GM23338 (cell line): Measurements from ENCODE around the gene OAS1. TPM values are rescaled to one million over a fixed set of nuclear protein-coding genes. Genes with fewer than 3 reads are reported as not detected.

Experiments
- ATAC-seq: fragments of 200-7000 bp; cut with Tn5 transposase; 3 replicates; pipeline ENCODE4 v1.9.1; 2020
- DNase-seq: peaks from one replicate; pipeline ENCODE4 v3.0.0-alpha.2; 2015; ENCODE audit warnings: low spot score
- H2AFZ ChIP-seq: fragments of 200-600 bp; sonication (generic); 2 replicates; pipeline ENCODE4 v1.8.0; 2016; ENCODE audit warnings: antibody characterized with exemption, mild to moderate bottlenecking, moderate library complexity
- H3F3A ChIP-seq: fragments of 200-600 bp; sonication (generic); replicated peaks from 2 replicates; pipeline ENCODE4 v1.8.0; 2017; ENCODE audit warnings: antibody characterized with exemption, mixed run types, low read depth
- H3K27ac ChIP-seq: fragments of 200-600 bp; sonication (generic); 2 replicates; pipeline ENCODE4 v1.6.1; 2016; ENCODE audit warnings: low read depth
- H3K27me3 ChIP-seq: fragments of 200-600 bp; sonication (generic); 2 replicates; pipeline ENCODE4 v1.8.0; 2016; ENCODE audit warnings: mild to moderate bottlenecking, mixed run types, moderate library complexity; ENCODE audit not compliant: insufficient read depth
- H3K36me3 ChIP-seq: fragments of 200-600 bp; sonication (generic); 2 replicates; pipeline ENCODE4 v1.8.0; 2016; ENCODE audit warnings: mild to moderate bottlenecking; ENCODE audit not compliant: insufficient read depth
- H3K4me1 ChIP-seq: fragments of 200-600 bp; sonication (generic); 2 replicates; pipeline ENCODE4 v1.8.0; 2016; ENCODE audit warnings: mild to moderate bottlenecking, moderate library complexity; ENCODE audit not compliant: insufficient read depth
- H3K4me2 ChIP-seq: fragments of 200-600 bp; sonication (generic); 2 replicates; pipeline ENCODE4 v1.7.1; 2017; ENCODE audit warnings: mixed run types
- H3K4me3 ChIP-seq: fragments of 200-600 bp; sonication (generic); 2 replicates; pipeline ENCODE4 v1.6.1; 2016; ENCODE audit warnings: mixed run types
- H3K79me2 ChIP-seq: fragments of 200-600 bp; sonication (generic); replicated peaks from 2 replicates; pipeline ENCODE4 v1.8.0; 2017; ENCODE audit warnings: mild to moderate bottlenecking; ENCODE audit not compliant: insufficient read depth
- H3K9me2 ChIP-seq: fragments of 200-600 bp; sonication (generic); 2 replicates; pipeline ENCODE4 v1.8.0; 2017; ENCODE audit not compliant: insufficient read depth
- H4K20me1 ChIP-seq: fragments of 200-600 bp; sonication (generic); replicated peaks from 2 replicates; pipeline ENCODE4 v1.8.0; 2017; ENCODE audit warnings: mild to moderate bottlenecking; ENCODE audit not compliant: insufficient read depth
- H3K27ac Mint-ChIP-seq: 2 replicates; pipeline ENCODE4 v1.8.0; 2020; ENCODE audit warnings: inconsistent platforms, mild to moderate bottlenecking, moderate library complexity, mixed read lengths
- H3K27me3 Mint-ChIP-seq: 3 replicates; pipeline ENCODE4 v1.8.0; 2022; ENCODE audit warnings: low read depth, mild to moderate bottlenecking, moderate library complexity, mixed read lengths, inconsistent platforms; ENCODE audit not compliant: insufficient read depth, poor library complexity
- H3K36me3 Mint-ChIP-seq: 3 replicates; pipeline ENCODE4 v1.8.0; 2021; ENCODE audit warnings: low read depth, mild to moderate bottlenecking, inconsistent platforms, moderate library complexity, mixed read lengths
- H3K4me1 Mint-ChIP-seq: 3 replicates; pipeline ENCODE4 v1.8.0; 2020; ENCODE audit warnings: mild to moderate bottlenecking, inconsistent platforms, mixed read lengths
- H3K4me3 Mint-ChIP-seq: 3 replicates; pipeline ENCODE4 v1.8.0; 2021; ENCODE audit warnings: moderate library complexity, mild to moderate bottlenecking, inconsistent platforms, mixed read lengths
- H3K9me3 Mint-ChIP-seq: 3 replicates; pipeline ENCODE4 v1.8.0; 2020; ENCODE audit warnings: moderate library complexity, mild to moderate bottlenecking, inconsistent platforms, mixed read lengths
- CREB1 ChIP-seq: fragments of 250-450 bp; sonication (Bioruptor Pico); IDR thresholded peaks from 2 replicates; pipeline ENCODE4 v1.5.0; 2020; ENCODE audit warnings: low read depth, mild to moderate bottlenecking, moderate library complexity
- EZH2phosphoT487 ChIP-seq: fragments of 200-600 bp; sonication (generic); IDR thresholded peaks from one replicate; pipeline ENCODE4 v1.8.1; 2018; ENCODE audit warnings: antibody characterized with exemption; ENCODE audit not compliant: unreplicated experiment
- JUNB ChIP-seq: IDR thresholded peaks from one replicate; pipeline ENCODE4 v1.6.1; 2016; ENCODE audit warnings: antibody characterized with exemption; ENCODE audit not compliant: unreplicated experiment
- REST ChIP-seq: IDR thresholded peaks from one replicate; pipeline ENCODE4 v1.6.1; 2018; ENCODE audit warnings: antibody characterized with exemption; ENCODE audit not compliant: unreplicated experiment
- polyA plus RNA-seq: library from polyadenylated mRNA; unstranded; fragments of >200 nt; fragmentation: Nextera tagmentation; extraction: Ambion mirVana; gene quantifications from 2 replicates; pipeline ENCODE4 v1.2.1, GENCODE V29; 2016
- total RNA-seq: library from RNA; depleted of rRNA; stranded (reverse); fragments of >200 nt; shearing (Covaris generic); gene quantifications from 2 replicates; pipeline ENCODE4 v1.2.3, GENCODE V29; 2014
- TF ChIP-seq, protein P1 (sequence below): fragments of 250-450 bp; sonication (Bioruptor Pico); IDR thresholded peaks from 2 replicates; pipeline ENCODE4 v1.5.0; 2020; ENCODE audit warnings: mild to moderate bottlenecking, moderate library complexity

The OAS1 gene
- total and polyA plus RNA-seq, 2 experiments from 2014 or later, result not detected

DNA sequence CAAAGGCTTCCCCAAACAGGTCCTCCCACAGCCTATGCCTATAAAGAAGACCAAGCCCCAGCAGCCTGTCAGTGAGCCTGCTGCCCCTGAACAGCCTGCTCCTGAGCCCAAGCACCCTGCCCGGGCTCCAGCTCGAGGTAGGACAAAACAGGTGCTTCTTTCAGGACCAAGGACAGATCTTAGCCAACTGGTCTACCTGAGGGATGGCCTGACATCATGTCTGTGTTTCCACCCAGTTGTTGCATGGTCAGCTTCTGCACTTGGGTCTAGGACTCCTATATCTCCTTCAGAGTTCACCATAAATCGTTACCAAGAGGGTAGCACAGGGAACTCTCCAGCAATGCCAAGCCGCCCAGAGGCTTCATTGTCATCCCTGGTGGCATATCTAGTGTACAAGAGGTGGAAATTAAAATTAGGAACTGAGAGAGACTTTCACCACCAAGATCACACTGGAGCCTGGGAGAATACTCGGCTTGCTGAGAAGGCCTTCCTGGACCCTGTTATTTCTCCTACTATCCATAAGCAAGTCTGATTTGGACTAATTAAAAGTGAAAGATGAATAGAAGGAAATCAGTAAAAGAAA, 38.2 kb upstream of the OAS1 start:
- Histone ChIP-seq H3K27me3 (no peaks in the 10 kb centered on the region), H4K20me1 (peaks cover 3% of the 10 kb centered on the region; the same call in 1 of the 2 replicates), H3K4me1 (no peaks in the 10 kb centered on the region), H3K9me2 (no peaks in the 10 kb centered on the region; the same call in 1 of the 2 replicates), H3K36me3 (no peaks in the 10 kb centered on the region), H3K4me3 (no peak overlapping the region), H3K4me2 (no peak overlapping the region), H2AFZ (no peak overlapping the region), H3K79me2 (no peaks in the 10 kb centered on the region), H3F3A (no peaks in the 10 kb centered on the region), H3K27ac (no peak overlapping the region)
- DNase-seq, result peak; percentile 78
- no peak overlapping the region for H3K27ac Mint-ChIP-seq
- H3K9me3 Mint-ChIP-seq, result no peaks in the 10 kb centered on the region
- ATAC-seq, result peak; percentile 96
- H3K4me3 Mint-ChIP-seq, result no peak overlapping the region
- no peak for TF ChIP-seq EZH2phosphoT487
- TF ChIP-seq CREB1 (CRISPR knock-in tag), result no peak
- TF ChIP-seq JUNB, result no peak
- TF ChIP-seq, protein P1, sequence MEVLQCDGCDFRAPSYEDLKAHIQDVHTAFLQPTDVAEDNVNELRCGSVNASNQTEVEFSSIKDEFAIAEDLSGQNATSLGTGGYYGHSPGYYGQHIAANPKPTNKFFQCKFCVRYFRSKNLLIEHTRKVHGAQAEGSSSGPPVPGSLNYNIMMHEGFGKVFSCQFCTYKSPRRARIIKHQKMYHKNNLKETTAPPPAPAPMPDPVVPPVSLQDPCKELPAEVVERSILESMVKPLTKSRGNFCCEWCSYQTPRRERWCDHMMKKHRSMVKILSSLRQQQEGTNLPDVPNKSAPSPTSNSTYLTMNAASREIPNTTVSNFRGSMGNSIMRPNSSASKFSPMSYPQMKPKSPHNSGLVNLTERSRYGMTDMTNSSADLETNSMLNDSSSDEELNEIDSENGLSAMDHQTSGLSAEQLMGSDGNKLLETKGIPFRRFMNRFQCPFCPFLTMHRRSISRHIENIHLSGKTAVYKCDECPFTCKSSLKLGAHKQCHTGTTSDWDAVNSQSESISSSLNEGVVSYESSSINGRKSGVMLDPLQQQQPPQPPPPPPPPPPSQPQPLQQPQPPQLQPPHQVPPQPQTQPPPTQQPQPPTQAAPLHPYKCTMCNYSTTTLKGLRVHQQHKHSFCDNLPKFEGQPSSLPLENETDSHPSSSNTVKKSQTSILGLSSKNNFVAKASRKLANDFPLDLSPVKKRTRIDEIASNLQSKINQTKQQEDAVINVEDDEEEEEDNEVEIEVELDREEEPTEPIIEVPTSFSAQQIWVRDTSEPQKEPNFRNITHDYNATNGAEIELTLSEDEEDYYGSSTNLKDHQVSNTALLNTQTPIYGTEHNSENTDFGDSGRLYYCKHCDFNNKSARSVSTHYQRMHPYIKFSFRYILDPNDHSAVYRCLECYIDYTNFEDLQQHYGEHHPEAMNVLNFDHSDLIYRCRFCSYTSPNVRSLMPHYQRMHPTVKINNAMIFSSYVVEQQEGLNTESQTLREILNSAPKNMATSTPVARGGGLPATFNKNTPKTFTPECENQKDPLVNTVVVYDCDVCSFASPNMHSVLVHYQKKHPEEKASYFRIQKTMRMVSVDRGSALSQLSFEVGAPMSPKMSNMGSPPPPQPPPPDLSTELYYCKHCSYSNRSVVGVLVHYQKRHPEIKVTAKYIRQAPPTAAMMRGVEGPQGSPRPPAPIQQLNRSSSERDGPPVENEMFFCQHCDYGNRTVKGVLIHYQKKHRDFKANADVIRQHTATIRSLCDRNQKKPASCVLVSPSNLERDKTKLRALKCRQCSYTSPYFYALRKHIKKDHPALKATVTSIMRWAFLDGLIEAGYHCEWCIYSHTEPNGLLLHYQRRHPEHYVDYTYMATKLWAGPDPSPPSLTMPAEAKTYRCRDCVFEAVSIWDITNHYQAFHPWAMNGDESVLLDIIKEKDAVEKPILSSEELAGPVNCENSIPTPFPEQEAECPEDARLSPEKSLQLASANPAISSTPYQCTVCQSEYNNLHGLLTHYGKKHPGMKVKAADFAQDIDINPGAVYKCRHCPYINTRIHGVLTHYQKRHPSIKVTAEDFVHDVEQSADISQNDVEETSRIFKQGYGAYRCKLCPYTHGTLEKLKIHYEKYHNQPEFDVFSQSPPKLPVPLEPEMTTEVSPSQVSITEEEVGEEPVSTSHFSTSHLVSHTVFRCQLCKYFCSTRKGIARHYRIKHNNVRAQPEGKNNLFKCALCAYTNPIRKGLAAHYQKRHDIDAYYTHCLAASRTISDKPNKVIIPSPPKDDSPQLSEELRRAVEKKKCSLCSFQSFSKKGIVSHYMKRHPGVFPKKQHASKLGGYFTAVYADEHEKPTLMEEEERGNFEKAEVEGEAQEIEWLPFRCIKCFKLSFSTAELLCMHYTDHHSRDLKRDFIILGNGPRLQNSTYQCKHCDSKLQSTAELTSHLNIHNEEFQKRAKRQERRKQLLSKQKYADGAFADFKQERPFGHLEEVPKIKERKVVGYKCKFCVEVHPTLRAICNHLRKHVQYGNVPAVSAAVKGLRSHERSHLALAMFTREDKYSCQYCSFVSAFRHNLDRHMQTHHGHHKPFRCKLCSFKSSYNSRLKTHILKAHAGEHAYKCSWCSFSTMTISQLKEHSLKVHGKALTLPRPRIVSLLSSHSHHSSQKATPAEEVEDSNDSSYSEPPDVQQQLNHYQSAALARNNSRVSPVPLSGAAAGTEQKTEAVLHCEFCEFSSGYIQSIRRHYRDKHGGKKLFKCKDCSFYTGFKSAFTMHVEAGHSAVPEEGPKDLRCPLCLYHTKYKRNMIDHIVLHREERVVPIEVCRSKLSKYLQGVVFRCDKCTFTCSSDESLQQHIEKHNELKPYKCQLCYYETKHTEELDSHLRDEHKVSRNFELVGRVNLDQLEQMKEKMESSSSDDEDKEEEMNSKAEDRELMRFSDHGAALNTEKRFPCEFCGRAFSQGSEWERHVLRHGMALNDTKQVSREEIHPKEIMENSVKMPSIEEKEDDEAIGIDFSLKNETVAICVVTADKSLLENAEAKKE (CRISPR knock-in tag), result peak; percentile 31; the same call in 1 of the 2 replicates
- TF ChIP-seq REST, result peak; percentile 91
- H3K4me1 Mint-ChIP-seq, result no peaks in the 10 kb centered on the region
- peaks cover 7% of the 10 kb centered on the region for H3K27me3 Mint-ChIP-seq
- H3K36me3 Mint-ChIP-seq, result no peaks in the 10 kb centered on the region
